OCI-LY7 (cell line): ENCODE data around the gene STAG1.

Experiments used
- CTCF ChIP-seq: fragments of 200-600 bp; sonication (generic); conservative IDR thresholded peaks from 2 replicates; pipeline ENCODE4 v1.5.1; 2014; ENCODE audit warnings: mild to moderate bottlenecking, antibody characterized with exemption, low read length, moderate library complexity, mixed read lengths
- EZH2phosphoT487 ChIP-seq: fragments of 200-600 bp; sonication (generic); IDR thresholded peaks from 2 replicates; pipeline ENCODE4 v1.6.1; 2018; ENCODE audit warnings: low read depth, borderline replicate concordance, mild to moderate bottlenecking, mixed run types, antibody characterized with exemption, low read length, moderate library complexity, mixed read lengths

GRCh38 chr3:136671921-136672320 is 80.3 kb downstream of the STAG1 start:
- TF ChIP-seq EZH2phosphoT487, result no peak
- no peak for TF ChIP-seq CTCF
